Endothelial cell (in vitro differentiated cells): ENCODE data around the gene FHAD1. TPM values are rescaled to one million over a fixed set of nuclear protein-coding genes. Genes with fewer than 3 reads are reported as not detected.

Source experiments
- DNase-seq: peaks from one replicate; pipeline ENCODE4 v3.0.0; 2021; ENCODE audit warnings: low spot score
- H3K27ac Mint-ChIP-seq: one replicate; pipeline ENCODE4 v1.8.0; 2021; ENCODE audit warnings: mixed read lengths, inconsistent platforms; ENCODE audit not compliant: unreplicated experiment
- H3K27me3 Mint-ChIP-seq: one replicate; pipeline ENCODE4 v1.8.0; 2021; ENCODE audit warnings: mild to moderate bottlenecking, moderate library complexity, mixed read lengths, inconsistent platforms; ENCODE audit not compliant: unreplicated experiment
- H3K36me3 Mint-ChIP-seq: one replicate; pipeline ENCODE4 v1.8.0; 2021; ENCODE audit warnings: mild to moderate bottlenecking, low read depth, mixed read lengths, inconsistent platforms; ENCODE audit not compliant: unreplicated experiment
- H3K4me1 Mint-ChIP-seq: one replicate; pipeline ENCODE4 v1.8.0; 2021; ENCODE audit warnings: mild to moderate bottlenecking, mixed read lengths, inconsistent platforms; ENCODE audit not compliant: unreplicated experiment
- H3K4me3 Mint-ChIP-seq: one replicate; pipeline ENCODE4 v1.8.0; 2021; ENCODE audit warnings: mild to moderate bottlenecking, mixed read lengths, inconsistent platforms; ENCODE audit not compliant: unreplicated experiment
- H3K9me3 Mint-ChIP-seq: one replicate; pipeline ENCODE4 v1.8.0; 2021; ENCODE audit warnings: mixed read lengths, inconsistent platforms; ENCODE audit not compliant: unreplicated experiment
- CTCF ChIP-seq: fragments of 200-600 bp; sonication (generic); IDR thresholded peaks from one replicate; pipeline ENCODE4 v1.5.0; 2021; ENCODE audit warnings: antibody characterized with exemption; ENCODE audit not compliant: unreplicated experiment
- total RNA-seq: library from RNA; stranded (reverse); fragmentation: NEBNext Ultra II Directional; extraction: Animal tissue kit (Norgen Biotek cat#: 25700); gene quantifications from one replicate; pipeline ENCODE4 v1.2.1, GENCODE V29; 2021; ENCODE audit not compliant: unreplicated experiment

FHAD1 gene
- total RNA-seq, 1 donor from 2014 or later, result 2.1 TPM

DNA sequence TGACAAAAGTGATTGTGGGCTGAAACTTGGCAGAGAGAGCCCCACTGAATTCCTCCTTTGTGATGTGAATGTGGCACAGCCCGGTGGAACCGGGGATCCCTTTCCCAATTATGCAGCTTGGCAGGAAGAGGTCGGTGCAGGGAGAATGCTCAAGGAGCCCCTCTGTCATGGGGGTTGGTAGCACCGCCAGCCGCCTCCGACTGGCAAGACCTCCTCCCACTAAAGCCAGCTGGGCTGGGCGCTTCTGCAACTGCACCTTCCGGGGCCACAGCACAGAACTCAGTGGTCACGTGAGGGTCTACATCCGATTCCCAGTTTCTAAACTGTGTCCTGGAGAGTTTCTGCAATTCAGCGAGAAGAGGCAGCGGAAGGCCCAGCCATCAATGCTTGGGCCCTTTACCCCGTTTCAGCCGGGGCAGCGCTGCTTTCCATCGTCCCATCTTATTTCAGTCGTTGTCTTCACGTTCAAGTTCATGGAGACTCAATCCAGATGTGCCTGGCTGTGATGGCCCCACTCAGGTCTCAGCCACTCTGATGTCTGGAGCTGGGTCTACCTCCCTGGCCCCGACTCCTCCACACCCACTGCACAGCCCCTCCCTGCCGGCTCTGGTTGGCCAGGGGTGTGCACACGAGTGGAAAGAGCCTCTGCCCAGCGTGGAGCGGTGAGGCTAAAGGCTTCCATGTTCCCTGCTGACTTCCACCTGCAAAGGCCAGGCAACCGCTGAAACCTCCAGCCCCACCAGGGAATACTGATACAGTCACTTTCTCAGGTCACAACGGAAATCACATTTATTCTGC is 39.8 kb upstream of the FHAD1 start:
- Mint-ChIP-seq H3K9me3 (no peaks in the 10 kb centered on the region), H3K27ac (peak overlapping the region; percentile 49), H3K27me3 (peaks cover 14% of the 10 kb centered on the region), H3K4me1 (peaks cover 45% of the 10 kb centered on the region), H3K4me3 (no peak overlapping the region), H3K36me3 (peaks cover 3% of the 10 kb centered on the region)
- no peak for TF ChIP-seq CTCF
- no peak for DNase-seq

GRCh38 chr1:15207829-15208429 is 39.1 kb upstream of the FHAD1 start:
- no peak for TF ChIP-seq CTCF
- no peak overlapping the region for H3K27ac Mint-ChIP-seq
- peaks cover 4% of the 10 kb centered on the region for H3K36me3 Mint-ChIP-seq
- no peaks in the 10 kb centered on the region for H3K9me3 Mint-ChIP-seq
- DNase-seq, result no peak
- peaks cover 49% of the 10 kb centered on the region for H3K4me1 Mint-ChIP-seq
- no peak overlapping the region for H3K4me3 Mint-ChIP-seq
- H3K27me3 Mint-ChIP-seq, result peaks cover 14% of the 10 kb centered on the region

DNA sequence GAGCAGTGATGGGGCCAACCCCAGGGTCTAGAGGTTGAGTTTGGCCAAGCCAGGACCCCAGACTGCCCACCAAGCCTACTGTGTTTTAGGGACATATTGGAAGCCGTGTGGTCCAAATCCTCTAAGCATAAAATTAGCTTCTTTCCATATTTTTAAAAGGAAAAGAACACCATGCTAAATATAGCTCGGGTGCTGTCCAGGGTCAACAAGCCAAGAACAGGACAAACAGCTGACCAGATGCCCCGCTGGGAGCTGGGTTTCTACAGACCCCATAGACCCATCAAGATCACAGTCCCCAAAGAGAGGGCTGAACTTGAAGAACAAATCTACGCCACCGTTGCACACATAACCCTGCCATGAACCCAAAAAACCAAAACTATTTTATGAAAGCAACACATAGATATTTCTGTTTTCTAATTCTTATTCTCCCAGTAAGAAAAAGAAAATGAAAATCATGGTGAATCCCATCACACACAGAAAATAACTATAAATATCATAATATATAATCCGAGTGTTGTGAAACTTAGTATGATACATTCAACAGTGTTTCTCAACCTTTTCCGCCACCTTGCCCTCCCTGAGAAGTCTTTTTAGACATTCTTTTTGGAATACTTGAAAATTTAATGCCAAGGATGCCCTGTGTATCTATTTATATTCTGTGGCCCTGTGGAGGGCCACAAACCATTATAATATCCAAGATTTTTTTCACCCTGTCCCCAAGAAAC is 36.2 kb upstream of the FHAD1 start:
- H3K9me3 Mint-ChIP-seq, result no peaks in the 10 kb centered on the region
- peaks cover 47% of the 10 kb centered on the region for H3K4me1 Mint-ChIP-seq
- H3K27me3 Mint-ChIP-seq, result peaks cover 11% of the 10 kb centered on the region
- no peak for TF ChIP-seq CTCF
- H3K4me3 Mint-ChIP-seq, result no peak overlapping the region
- no peak for DNase-seq
- H3K36me3 Mint-ChIP-seq, result peaks cover 6% of the 10 kb centered on the region
- H3K27ac Mint-ChIP-seq, result no peak overlapping the region

- Mint-ChIP-seq H3K27me3 (peaks cover 10% of the 10 kb centered on the region), H3K9me3 (no peaks in the 10 kb centered on the region), H3K4me1 (peaks cover 42% of the 10 kb centered on the region), H3K27ac (no peak overlapping the region), H3K36me3 (peaks cover 9% of the 10 kb centered on the region), H3K4me3 (no peak overlapping the region)
- TF ChIP-seq CTCF, result no peak
- no peak for DNase-seq
These were observed 35.6 kb upstream of the FHAD1 start for GRCh38 chr1:15211424-15211823.
